HepG2 (cell line): ENCODE data around the gene ELF2. TPM values are rescaled to one million over a fixed set of nuclear protein-coding genes. Genes with fewer than 3 reads are reported as not detected.

Source experiments
- GMEB1 ChIP-seq: sonication (generic); formaldehyde crosslinking; IDR thresholded peaks from 2 replicates; pipeline ENCODE4 v1.5.1; 2020; ENCODE audit warnings: missing genetic modification reagents, mild to moderate bottlenecking, borderline replicate concordance
- HDAC2 ChIP-seq: sonication (generic); formaldehyde crosslinking; IDR thresholded peaks from 2 replicates; pipeline ENCODE4 v1.4.0; 2020; ENCODE audit warnings: missing genetic modification reagents
- KMT2A ChIP-seq: sonication (generic); formaldehyde crosslinking; IDR thresholded peaks from 2 replicates; pipeline ENCODE4 v1.4.0; 2020; ENCODE audit warnings: missing genetic modification reagents
- MED13 ChIP-seq: sonication (generic); formaldehyde crosslinking; IDR thresholded peaks from 2 replicates; pipeline ENCODE4 v1.5.0; 2020; ENCODE audit warnings: missing genetic modification reagents
- MLXIP ChIP-seq: sonication (generic); formaldehyde crosslinking; IDR thresholded peaks from 2 replicates; pipeline ENCODE4 v1.9.0; 2021; ENCODE audit warnings: missing genetic modification reagents, borderline replicate concordance
- NFRKB ChIP-seq: fragments of 450-650 bp; IDR thresholded peaks from 2 replicates; pipeline ENCODE4 v1.6.1; 2017
- NR2F6 ChIP-seq, 2 experiments: IDR thresholded peaks; 2 replicates each; pipeline ENCODE4 v1.6.1; 2016; ENCODE audit warnings: antibody characterized with exemption in 1 of 2, mild to moderate bottlenecking in 1 of 2
- PHF21A ChIP-seq: sonication (generic); formaldehyde crosslinking; IDR thresholded peaks from 2 replicates; pipeline ENCODE4 v1.5.0; 2020; ENCODE audit warnings: mild to moderate bottlenecking, missing genetic modification reagents
- RAD21 ChIP-seq: fragments of 450-650 bp; formaldehyde crosslinking; IDR thresholded peaks from 2 replicates; pipeline ENCODE4 v1.5.0; 2020; ENCODE audit warnings: mild to moderate bottlenecking
- SIN3B ChIP-seq: fragments of 150-350 bp; IDR thresholded peaks from 2 replicates; pipeline ENCODE4 v1.6.1; 2014; ENCODE audit warnings: low read length
- SP2 ChIP-seq: sonication (generic); formaldehyde crosslinking; IDR thresholded peaks from 2 replicates; pipeline ENCODE4 v1.5.1; 2020; ENCODE audit warnings: mild to moderate bottlenecking, missing genetic modification reagents
- SRY ChIP-seq: sonication (generic); formaldehyde crosslinking; IDR thresholded peaks from 2 replicates; pipeline ENCODE4 v1.8.0; 2022; ENCODE audit warnings: mild to moderate bottlenecking, missing genetic modification reagents
- ZBTB21 ChIP-seq: sonication (generic); formaldehyde crosslinking; IDR thresholded peaks from 2 replicates; pipeline ENCODE4 v1.4.0; 2020; ENCODE audit warnings: missing genetic modification reagents
- ZFP36 ChIP-seq: fragments of 150-350 bp; IDR thresholded peaks from 2 replicates; pipeline ENCODE4 v1.6.1; 2018; ENCODE audit warnings: borderline replicate concordance, low read length, low read depth; ENCODE audit not compliant: partially characterized antibody
- ZNF484 ChIP-seq: sonication (generic); formaldehyde crosslinking; IDR thresholded peaks from 2 replicates; pipeline ENCODE4 v1.5.1; 2020; ENCODE audit warnings: mild to moderate bottlenecking, low read depth, missing genetic modification reagents, borderline replicate concordance
- ZNF672 ChIP-seq: sonication (generic); formaldehyde crosslinking; IDR thresholded peaks from 2 replicates; pipeline ENCODE4 v1.8.1; 2022; ENCODE audit warnings: missing genetic modification reagents
- ZNF720 ChIP-seq: sonication (generic); formaldehyde crosslinking; IDR thresholded peaks from 2 replicates; pipeline ENCODE4 v1.4.0; 2020; ENCODE audit warnings: missing genetic modification reagents
- ZNF747 ChIP-seq: sonication (generic); formaldehyde crosslinking; IDR thresholded peaks from 2 replicates; pipeline ENCODE4 v1.8.1; 2023; ENCODE audit warnings: missing genetic modification reagents, mild to moderate bottlenecking, borderline replicate concordance
- polyA plus RNA-seq, 8 experiments: library from polyadenylated mRNA; depleted of rRNA in 3 of 8; stranded (reverse) in 7 of 8; unstranded in 1 of 8; fragments of >200 nt; fragmentation: Illumina TruSeq in 4 of 8; extraction: Trizol in 4 of 8; gene quantifications; 2 replicates each; pipeline versions ENCODE4 v1.2.1 to v1.2.3, GENCODE V29; 2011 to 2016; ENCODE audit warnings: low read depth in 4 of 8, missing spikeins in 1 of 8, mixed read lengths in 1 of 8; ENCODE audit not compliant: insufficient read depth in 1 of 8
- total RNA-seq, 5 experiments: library from RNA; depleted of rRNA; stranded (reverse); fragments of >200 nt; fragmentation: Illumina TruSeq; extraction: Trizol; gene quantifications; 2 replicates each; pipeline ENCODE4 v1.2.3, GENCODE V29; 2016; ENCODE audit warnings: low read depth in 1 of 5
- TF ChIP-seq, protein P1 (sequence below): IDR thresholded peaks from 2 replicates; pipeline ENCODE4 v1.6.1; 2016
- TF ChIP-seq, protein P2 (sequence below): sonication (generic); formaldehyde crosslinking; IDR thresholded peaks from 2 replicates; pipeline ENCODE4 v1.9.0; 2021; ENCODE audit warnings: missing genetic modification reagents, mild to moderate bottlenecking, borderline replicate concordance
- TF ChIP-seq, protein P3 (sequence below): sonication (generic); formaldehyde crosslinking; IDR thresholded peaks from 2 replicates; pipeline ENCODE4 v1.4.0; 2020; ENCODE audit warnings: missing genetic modification reagents

Gene ELF2
- total and polyA plus RNA-seq, 2 of the 13 experiments (the other 11 are each of a cell fraction or from before 2014, with no cell fraction given), result 28.6 to 35.4 TPM

- TF ChIP-seq HDAC2 (peak; percentile 44), NFRKB (no peak), KMT2A (CRISPR knock-in tag) (peak; percentile 78; the same call in 1 of the 2 replicates), SIN3B (no peak), NR2F6 (IDR thresholded peaks at IDR 0.05) (no peak), NR2F6 (CRISPR knock-in tag; IDR thresholded peaks at IDR 0.05) (peak; percentile 54), MED13 (CRISPR knock-in tag) (no peak; the same call in 1 of the 2 replicates), GMEB1 (CRISPR knock-in tag) (peak; percentile 94), RAD21 (CRISPR knock-in tag) (peak; percentile 22; the same call in 1 of the 2 replicates), SP2 (CRISPR knock-in tag) (peak; percentile 77), ZFP36 (no peak), ZNF484 (CRISPR knock-in tag) (no peak), PHF21A (CRISPR knock-in tag) (peak; percentile 46; the same call in 1 of the 2 replicates), ZNF747 (CRISPR knock-in tag) (0 out of 2 replicates have a peak, but pooled peaks have one; percentile 53), ZNF672 (CRISPR knock-in tag) (0 out of 2 replicates have a peak, but pooled peaks have one; percentile 46), SRY (CRISPR knock-in tag) (peak; percentile 48; the same call in 1 of the 2 replicates), ZBTB21 (CRISPR knock-in tag) (no peak), MLXIP (CRISPR knock-in tag) (no peak), ZNF720 (CRISPR knock-in tag) (no peak)
- TF ChIP-seq, protein P1, sequence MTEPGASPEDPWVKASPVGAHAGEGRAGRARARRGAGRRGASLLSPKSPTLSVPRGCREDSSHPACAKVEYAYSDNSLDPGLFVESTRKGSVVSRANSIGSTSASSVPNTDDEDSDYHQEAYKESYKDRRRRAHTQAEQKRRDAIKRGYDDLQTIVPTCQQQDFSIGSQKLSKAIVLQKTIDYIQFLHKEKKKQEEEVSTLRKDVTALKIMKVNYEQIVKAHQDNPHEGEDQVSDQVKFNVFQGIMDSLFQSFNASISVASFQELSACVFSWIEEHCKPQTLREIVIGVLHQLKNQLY (CRISPR knock-in tag), result no peak
- TF ChIP-seq, protein P2, sequence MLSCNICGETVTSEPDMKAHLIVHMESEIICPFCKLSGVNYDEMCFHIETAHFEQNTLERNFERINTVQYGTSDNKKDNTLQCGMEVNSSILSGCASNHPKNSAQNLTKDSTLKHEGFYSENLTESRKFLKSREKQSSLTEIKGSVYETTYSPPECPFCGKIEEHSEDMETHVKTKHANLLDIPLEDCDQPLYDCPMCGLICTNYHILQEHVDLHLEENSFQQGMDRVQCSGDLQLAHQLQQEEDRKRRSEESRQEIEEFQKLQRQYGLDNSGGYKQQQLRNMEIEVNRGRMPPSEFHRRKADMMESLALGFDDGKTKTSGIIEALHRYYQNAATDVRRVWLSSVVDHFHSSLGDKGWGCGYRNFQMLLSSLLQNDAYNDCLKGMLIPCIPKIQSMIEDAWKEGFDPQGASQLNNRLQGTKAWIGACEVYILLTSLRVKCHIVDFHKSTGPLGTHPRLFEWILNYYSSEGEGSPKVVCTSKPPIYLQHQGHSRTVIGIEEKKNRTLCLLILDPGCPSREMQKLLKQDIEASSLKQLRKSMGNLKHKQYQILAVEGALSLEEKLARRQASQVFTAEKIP (CRISPR knock-in tag), result no peak
- TF ChIP-seq, protein P3, sequence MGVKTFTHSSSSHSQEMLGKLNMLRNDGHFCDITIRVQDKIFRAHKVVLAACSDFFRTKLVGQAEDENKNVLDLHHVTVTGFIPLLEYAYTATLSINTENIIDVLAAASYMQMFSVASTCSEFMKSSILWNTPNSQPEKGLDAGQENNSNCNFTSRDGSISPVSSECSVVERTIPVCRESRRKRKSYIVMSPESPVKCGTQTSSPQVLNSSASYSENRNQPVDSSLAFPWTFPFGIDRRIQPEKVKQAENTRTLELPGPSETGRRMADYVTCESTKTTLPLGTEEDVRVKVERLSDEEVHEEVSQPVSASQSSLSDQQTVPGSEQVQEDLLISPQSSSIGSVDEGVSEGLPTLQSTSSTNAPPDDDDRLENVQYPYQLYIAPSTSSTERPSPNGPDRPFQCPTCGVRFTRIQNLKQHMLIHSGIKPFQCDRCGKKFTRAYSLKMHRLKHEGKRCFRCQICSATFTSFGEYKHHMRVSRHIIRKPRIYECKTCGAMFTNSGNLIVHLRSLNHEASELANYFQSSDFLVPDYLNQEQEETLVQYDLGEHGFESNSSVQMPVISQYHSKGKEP, result no peak
These were observed 92.8 kb downstream of the ELF2 start (continued) for GRCh38 chr4:139083956-139084803.
